A549 treated with Mapracorat at 1 μM for 4 hours (cell line): ENCODE data around the gene AP5B1. TPM values are rescaled to one million over a fixed set of nuclear protein-coding genes. Genes with fewer than 3 reads are reported as not detected.

Experiments
- total RNA-seq: library from RNA; stranded (reverse); fragments of 200-300 nt; extraction: Qiagen RNA extraction; gene quantifications from 5 replicates; pipeline ENCODE4 v1.2.3, GENCODE V29; 2022

AP5B1 gene, protein sequence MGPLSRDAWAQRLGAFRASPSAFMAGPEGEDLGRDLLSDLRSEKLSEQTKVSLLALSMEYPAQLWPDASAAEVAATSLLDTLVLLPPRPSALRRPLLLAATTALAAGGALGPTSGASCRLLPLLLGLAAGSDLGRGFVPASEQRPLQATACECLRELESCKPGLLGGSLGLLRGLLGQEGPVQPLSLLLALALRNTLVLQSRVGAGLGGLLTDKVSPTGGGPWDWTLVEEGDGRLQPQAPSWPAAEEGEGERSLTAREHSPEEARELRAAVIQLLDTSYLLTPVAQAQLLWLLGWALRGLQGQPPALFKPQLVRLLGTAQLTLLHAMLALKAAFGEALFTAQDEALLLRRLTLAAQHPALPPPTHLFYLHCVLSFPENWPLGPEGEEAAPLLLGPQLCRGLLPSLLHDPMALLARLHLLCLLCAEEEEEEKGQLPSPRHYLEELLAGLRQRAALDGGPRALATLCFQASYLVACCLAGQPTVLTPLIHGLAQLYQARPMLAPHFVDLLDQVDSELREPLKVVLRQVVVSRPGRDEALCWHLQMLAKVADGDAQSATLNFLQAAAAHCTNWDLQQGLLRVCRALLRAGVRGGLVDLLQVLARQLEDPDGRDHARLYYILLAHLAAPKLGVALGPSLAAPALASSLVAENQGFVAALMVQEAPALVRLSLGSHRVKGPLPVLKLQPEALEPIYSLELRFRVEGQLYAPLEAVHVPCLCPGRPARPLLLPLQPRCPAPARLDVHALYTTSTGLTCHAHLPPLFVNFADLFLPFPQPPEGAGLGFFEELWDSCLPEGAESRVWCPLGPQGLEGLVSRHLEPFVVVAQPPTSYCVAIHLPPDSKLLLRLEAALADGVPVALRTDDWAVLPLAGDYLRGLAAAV
- total RNA-seq = 7.6 to 12.1 TPM (median 12.1 TPM) in 5 replicates

DNA sequence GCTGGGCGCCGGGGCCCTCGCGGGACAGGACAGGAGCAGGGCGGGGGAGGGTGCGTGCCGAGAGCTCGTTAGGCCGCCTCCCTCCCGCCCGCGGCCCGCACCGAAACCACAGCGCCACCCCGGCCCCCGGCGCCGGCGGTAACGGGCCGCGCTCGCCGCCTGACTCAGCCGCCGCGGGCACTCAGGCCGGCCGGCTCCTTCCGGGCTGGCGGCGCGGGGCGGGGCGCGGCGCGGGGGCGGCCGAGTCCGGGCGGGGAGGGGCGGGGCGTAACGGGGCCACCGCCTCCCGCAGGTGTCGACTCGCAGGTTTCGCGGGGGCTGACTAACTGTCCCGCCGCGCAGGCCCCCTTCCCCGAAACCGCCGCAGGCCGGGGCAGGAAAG lies at the start of gene AP5B1:
Gene AP5B1 (minus strand): TSS at position 207 of the 382 bp plus-strand sequence. CDS start 385 bp downstream, outside the sequence.

DNA sequence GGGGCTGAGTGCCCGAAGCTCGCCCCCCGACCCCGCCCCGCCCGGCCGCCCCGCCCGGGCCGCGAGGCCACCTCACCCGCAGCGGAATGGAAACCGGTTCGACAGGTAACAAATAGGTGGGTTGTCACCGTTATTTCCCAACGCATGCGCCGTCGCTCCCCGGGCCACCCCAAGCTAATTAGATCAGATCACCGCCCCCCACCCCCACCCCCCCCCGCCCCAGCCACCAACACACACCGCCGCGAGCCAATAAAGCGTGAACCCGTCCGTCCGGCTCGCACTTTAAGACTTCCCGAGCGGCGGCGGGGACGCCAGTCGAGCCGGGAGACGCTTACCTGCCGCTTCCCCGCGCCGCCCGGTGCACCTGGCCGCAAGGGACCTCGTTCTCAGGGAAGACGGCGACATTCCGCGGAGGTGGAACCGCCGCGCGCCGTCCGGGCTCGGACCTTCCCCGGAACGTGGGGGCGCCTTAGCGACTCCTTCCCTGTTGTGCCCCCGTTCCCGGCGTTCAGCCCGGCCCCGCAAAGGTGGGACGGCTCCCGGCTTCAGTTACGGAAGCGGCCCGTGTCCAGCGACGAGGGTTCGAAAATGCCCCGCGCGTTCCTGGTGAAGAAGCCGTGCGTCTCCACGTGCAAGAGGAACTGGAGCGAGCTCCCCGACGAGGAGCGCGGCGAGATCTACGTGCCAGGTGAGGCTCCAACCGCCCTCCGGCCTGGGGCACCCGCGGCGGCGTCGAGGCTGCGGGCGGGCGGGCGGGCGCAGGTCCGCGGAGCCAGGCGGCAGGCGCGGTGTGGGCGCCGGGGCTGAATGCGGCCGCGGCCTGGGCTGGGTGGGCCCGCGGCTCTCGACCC lies 6.2 kb upstream of the AP5B1 start, which contains the start of gene OVOL1:
Gene OVOL1 (plus strand): TSS at position 278 of the 851 bp plus-strand sequence. CDS start 311 bp downstream, at position 589.

Other genes with a start within 250 kb of the AP5B1 start
- 102 to 132 TPM (median 113 TPM) in 5 replicates for gene LTBP3, start 222.6 kb downstream of the AP5B1 start, total RNA-seq
- 68.0 to 80.1 TPM (median 75.2 TPM) in 5 replicates for gene ZNRD2, start 210.5 kb downstream of the AP5B1 start, total RNA-seq
- 28.2 to 52.4 TPM (median 49.1 TPM) in 5 replicates for gene FAM89B, start 208.4 kb downstream of the AP5B1 start, total RNA-seq
- 26.1 to 39.1 TPM (median 36.9 TPM) in 5 replicates for gene EHBP1L1, start 204.9 kb downstream of the AP5B1 start, total RNA-seq
- 0.28 to 1.5 TPM (median 0.86 TPM) in 5 replicates for gene KCNK7, start 185.2 kb downstream of the AP5B1 start, total RNA-seq
- gene MAP3K11, start 166.8 kb downstream of the AP5B1 start, total RNA-seq = 36.6 to 48.1 TPM (median 46.7 TPM) in 5 replicates
- 25.0 to 37.1 TPM (median 35.4 TPM) in 5 replicates for gene PCNX3, start 165.2 kb downstream of the AP5B1 start, total RNA-seq
- 11.8 to 19.3 TPM (median 17.9 TPM) in 5 replicates for gene SIPA1, start 142.9 kb downstream of the AP5B1 start, total RNA-seq
- 62.9 to 72.5 TPM (median 71.8 TPM) in 5 replicates for gene RELA, start 118.1 kb downstream of the AP5B1 start, total RNA-seq
- 43.8 to 55.4 TPM (median 48.9 TPM) in 5 replicates for gene KAT5, start 68.7 kb downstream of the AP5B1 start, total RNA-seq
- gene RNASEH2C, start 60.2 kb downstream of the AP5B1 start, total RNA-seq = 20.9 to 52.9 TPM (median 48.6 TPM) in 5 replicates
- gene OVOL1, start 6.1 kb upstream of the AP5B1 start, total RNA-seq = 0.07 to 0.08 TPM in 2 of 5 replicates, not detected in the others
- gene SNX32, start 53.0 kb upstream of the AP5B1 start, total RNA-seq = 0.09 TPM in 1 of 5 replicates, not detected in the others
- 2,078 to 2,355 TPM (median 2,242 TPM) in 5 replicates for gene CFL1, start 77.2 kb upstream of the AP5B1 start, total RNA-seq
- gene MUS81, start 79.5 kb upstream of the AP5B1 start, total RNA-seq = 26.7 to 36.3 TPM (median 33.7 TPM) in 5 replicates
- 0.52 to 1.2 TPM (median 0.99 TPM) in 5 replicates for gene EFEMP2, start 91.8 kb upstream of the AP5B1 start, total RNA-seq
- 0.11 TPM in 1 of 5 replicates, not detected in the others for gene CTSW, start 98.9 kb upstream of the AP5B1 start, total RNA-seq
- 73.6 to 86.8 TPM (median 84.7 TPM) in 5 replicates for gene FIBP, start 107.5 kb upstream of the AP5B1 start, total RNA-seq
- gene CCDC85B, start 109.7 kb upstream of the AP5B1 start, total RNA-seq = 22.2 to 49.0 TPM (median 44.4 TPM) in 5 replicates
- gene FOSL1, start 119.4 kb upstream of the AP5B1 start, total RNA-seq = 122 to 190 TPM (median 138 TPM) in 5 replicates
- gene C11orf68, start 138.1 kb upstream of the AP5B1 start, total RNA-seq = 32.8 to 52.7 TPM (median 45.5 TPM) in 5 replicates
- 171 to 273 TPM (median 214 TPM) in 5 replicates for gene DRAP1, start 138.4 kb upstream of the AP5B1 start, total RNA-seq
- gene TSGA10IP, start 164.5 kb upstream of the AP5B1 start, total RNA-seq = not detected in 5 replicates
- gene SART1, start 180.8 kb upstream of the AP5B1 start, total RNA-seq = 46.4 to 64.2 TPM (median 56.3 TPM) in 5 replicates
- 38.1 to 40.8 TPM (median 39.6 TPM) in 5 replicates for gene EIF1AD, start 221.2 kb upstream of the AP5B1 start, total RNA-seq
- gene BANF1, start 221.5 kb upstream of the AP5B1 start, total RNA-seq = 377 to 509 TPM (median 484 TPM) in 5 replicates
- gene CST6, start 231.0 kb upstream of the AP5B1 start, total RNA-seq = not detected in 5 replicates
- gene CATSPER1, start 245.5 kb upstream of the AP5B1 start, total RNA-seq = 1.2 to 2.2 TPM (median 1.7 TPM) in 5 replicates